H9 (cell line): ENCODE data around the gene IDUA. TPM values are rescaled to one million over a fixed set of nuclear protein-coding genes. Genes with fewer than 3 reads are reported as not detected.

Experiments
- DNase-seq: peaks from one replicate; pipeline ENCODE4 v3.0.0-alpha.2; 2017
- H2AFZ ChIP-seq: one replicate; pipeline ENCODE4 v1.6.1; 2013; ENCODE audit warnings: mild to moderate bottlenecking, low read length, control low read depth, moderate library complexity
- H2AK5ac ChIP-seq: 2 replicates; pipeline ENCODE4 v1.6.1; 2013; ENCODE audit warnings: low read length, control low read depth, mixed read lengths; ENCODE audit not compliant: insufficient read length
- H2BK120ac ChIP-seq: one replicate; pipeline ENCODE4 v1.6.1; 2013; ENCODE audit warnings: low read depth, mild to moderate bottlenecking, low read length, control low read depth, inconsistent platforms; ENCODE audit not compliant: poor library complexity, severe bottlenecking
- H2BK12ac ChIP-seq: 2 replicates; pipeline ENCODE4 v1.6.1; 2013; ENCODE audit warnings: low read length, control low read depth, mixed read lengths, low read depth; ENCODE audit not compliant: insufficient read length
- H2BK15ac ChIP-seq: 2 replicates; pipeline ENCODE4 v1.6.1; 2013; ENCODE audit warnings: low read depth, low read length, control low read depth
- H2BK20ac ChIP-seq: one replicate; pipeline ENCODE4 v1.6.1; 2013; ENCODE audit warnings: low read depth, mild to moderate bottlenecking, low read length, control low read depth, inconsistent platforms; ENCODE audit not compliant: poor library complexity, severe bottlenecking
- H2BK5ac ChIP-seq: 2 replicates; pipeline ENCODE4 v1.6.1; 2013; ENCODE audit warnings: low read length, control low read depth, mixed read lengths; ENCODE audit not compliant: insufficient read length
- H3K14ac ChIP-seq: 2 replicates; pipeline ENCODE4 v1.6.1; 2013; ENCODE audit warnings: low read length, control low read depth; ENCODE audit not compliant: insufficient read depth
- H3K18ac ChIP-seq: 2 replicates; pipeline ENCODE4 v1.6.1; 2013; ENCODE audit warnings: low read depth, mild to moderate bottlenecking, mixed read lengths, low read length, control low read depth; ENCODE audit not compliant: insufficient read length
- H3K23ac ChIP-seq: 2 replicates; pipeline ENCODE4 v1.6.1; 2013; ENCODE audit warnings: low read length, control low read depth, mixed read lengths, low read depth; ENCODE audit not compliant: insufficient read length
- H3K23me2 ChIP-seq: 2 replicates; pipeline ENCODE4 v1.6.1; 2013; ENCODE audit warnings: low read depth, mild to moderate bottlenecking, mixed read lengths, low read length, control low read depth; ENCODE audit not compliant: insufficient read length, poor library complexity, severe bottlenecking
- H3K27ac ChIP-seq: 2 replicates; pipeline ENCODE4 v1.5.1; 2013; ENCODE audit warnings: low read length, control low read depth, mixed read lengths, low read depth; ENCODE audit not compliant: insufficient read length
- H3K27me3 ChIP-seq: 2 replicates; pipeline ENCODE4 v1.6.1; 2013; ENCODE audit warnings: low read length, control low read depth, inconsistent platforms; ENCODE audit not compliant: insufficient read depth
- H3K4ac ChIP-seq: 2 replicates; pipeline ENCODE4 v1.6.1; 2013; ENCODE audit warnings: low read depth, mild to moderate bottlenecking, control low read depth, inconsistent platforms, low read length, moderate library complexity
- H3K4me1 ChIP-seq: 2 replicates; pipeline ENCODE4 v1.6.1; 2013; ENCODE audit warnings: low read length, control low read depth, inconsistent platforms; ENCODE audit not compliant: insufficient read depth
- H3K4me2 ChIP-seq: 2 replicates; pipeline ENCODE4 v1.6.1; 2013; ENCODE audit warnings: low read length, control low read depth, mixed read lengths; ENCODE audit not compliant: insufficient read length, insufficient read depth
- H3K56ac ChIP-seq: 2 replicates; pipeline ENCODE4 v1.6.1; 2013; ENCODE audit warnings: low read depth, mild to moderate bottlenecking, mixed read lengths, low read length, control low read depth; ENCODE audit not compliant: insufficient read length
- H3K79me1 ChIP-seq: 2 replicates; pipeline ENCODE4 v1.6.1; 2013; ENCODE audit warnings: low read depth, mild to moderate bottlenecking, moderate library complexity, low read length, control low read depth, inconsistent platforms; ENCODE audit not compliant: insufficient read depth, poor library complexity, severe bottlenecking
- H3K79me2 ChIP-seq: 2 replicates; pipeline ENCODE4 v1.6.1; 2013; ENCODE audit warnings: low read length, control low read depth, inconsistent platforms; ENCODE audit not compliant: insufficient read depth
- H3K9ac ChIP-seq: 2 replicates; pipeline ENCODE4 v1.6.1; 2013; ENCODE audit warnings: low read length, control low read depth, mixed read lengths; ENCODE audit not compliant: insufficient read length; ENCODE audit errors: extremely low read depth
- H3K9me3 ChIP-seq: one replicate; pipeline ENCODE4 v1.6.1; 2013; ENCODE audit warnings: low read depth, low read length, inconsistent platforms; ENCODE audit not compliant: control insufficient read depth
- H3T11ph ChIP-seq: one replicate; pipeline ENCODE4 v1.6.1; 2013; ENCODE audit warnings: mild to moderate bottlenecking, low read length, control low read depth, inconsistent platforms
- H4K20me1 ChIP-seq: one replicate; pipeline ENCODE4 v1.6.1; 2013; ENCODE audit not compliant: control insufficient read depth, insufficient read length, insufficient read depth
- H4K5ac ChIP-seq: 2 replicates; pipeline ENCODE4 v1.6.1; 2013; ENCODE audit warnings: low read depth, mild to moderate bottlenecking, mixed read lengths, low read length, control low read depth; ENCODE audit not compliant: insufficient read length
- H4K8ac ChIP-seq: replicated peaks from 2 replicates; pipeline ENCODE4 v1.6.1; 2013; ENCODE audit warnings: low read length, control low read depth, mixed read lengths, low read depth; ENCODE audit not compliant: insufficient read length
- H4K91ac ChIP-seq: 2 replicates; pipeline ENCODE4 v1.6.1; 2013; ENCODE audit warnings: low read depth, mild to moderate bottlenecking, moderate library complexity, mixed read lengths, low read length, control low read depth; ENCODE audit not compliant: insufficient read length
- H3K27ac Mint-ChIP-seq, 3 experiments: 2 replicates in 2 of 3; 3 replicates in 1 of 3; pipeline ENCODE4 v1.8.0; 2020 to 2021; ENCODE audit warnings: mixed read lengths in 3 of 3, mild to moderate bottlenecking in 1 of 3, moderate library complexity in 1 of 3
- H3K27me3 Mint-ChIP-seq: 2 replicates; pipeline ENCODE4 v1.8.0; 2021; ENCODE audit warnings: low read depth, mild to moderate bottlenecking, moderate library complexity, mixed read lengths
- H3K36me3 Mint-ChIP-seq, 3 experiments: 2 replicates in 2 of 3; 3 replicates in 1 of 3; pipeline ENCODE4 v1.8.0; 2020 to 2021; ENCODE audit warnings: low read depth in 3 of 3, mixed read lengths in 3 of 3; ENCODE audit not compliant: insufficient read depth in 1 of 3
- H3K4me1 Mint-ChIP-seq, 2 experiments: 2 replicates each; pipeline ENCODE4 v1.8.0; 2020; ENCODE audit warnings: mixed read lengths in 2 of 2
- H3K4me3 Mint-ChIP-seq, 2 experiments: 2 replicates in 1 of 2; 3 replicates in 1 of 2; pipeline ENCODE4 v1.8.0; 2020 to 2021; ENCODE audit warnings: mild to moderate bottlenecking in 2 of 2, mixed read lengths in 2 of 2, moderate library complexity in 1 of 2
- H3K9me3 Mint-ChIP-seq, 2 experiments: 2 replicates in 1 of 2; 3 replicates in 1 of 2; pipeline ENCODE4 v1.8.0; 2020; ENCODE audit warnings: mild to moderate bottlenecking in 2 of 2, mixed read lengths in 2 of 2, moderate library complexity in 1 of 2
- CTCF ChIP-seq: fragments of 200-600 bp; sonication (generic); conservative IDR thresholded peaks from 3 replicates; pipeline ENCODE4 v1.8.0; 2021; ENCODE audit warnings: antibody characterized with exemption, mild to moderate bottlenecking
- WGBS: extraction: QIAGEN DNeasy Blood & Tissue Kit; methylation state at CpG from one replicate; pipeline ENCODE4 v1.1.7; 2013; ENCODE audit warnings: missing lambda C conversion rate, low lambda C conversion rate, mixed read lengths; ENCODE audit not compliant: insufficient read length; ENCODE audit errors: extremely low coverage; 5-methylcytosine and 5-hydroxymethylcytosine counted together
- total RNA-seq: library from RNA; stranded (reverse); gene quantifications from 2 replicates; pipeline ENCODE4 v1.2.1, GENCODE V29; 2021

Gene IDUA
- total RNA-seq, 1 experiment from 2014 or later, result 14.5 TPM

- H2BK120ac ChIP-seq, result no peak overlapping the region
- no peak overlapping the region for H3T11ph ChIP-seq
- no CpG with 5 or more reads among the region's 13 CpGs for WGBS
- no peak overlapping the region for H4K5ac ChIP-seq
- no peak overlapping the region for H3K27ac ChIP-seq
- Mint-ChIP-seq H3K27me3 (peaks cover 85% of the 10 kb centered on the region), H3K4me3 (peak overlapping the region; percentile 33 to 44; a peak in 2 of 5 replicates), H3K36me3 (no peaks in the 10 kb centered on the region), H3K27ac (no peak overlapping the region), H3K4me1 (peaks cover 7 to 8% of the 10 kb centered on the region in 2 experiments), H3K9me3 (peaks cover 3 to 13% of the 10 kb centered on the region in 2 experiments; a peak in 4 of 5 replicates)
- H4K20me1 ChIP-seq, result no peaks in the 10 kb centered on the region
- peaks cover 37% of the 10 kb centered on the region; the same call in 1 of the 2 replicates for H3K27me3 ChIP-seq
- no peak overlapping the region for H2AFZ ChIP-seq
- H3K4me2 ChIP-seq, result no peak overlapping the region
- H2BK20ac ChIP-seq, result no peak overlapping the region
- H3K79me1 ChIP-seq, result no peaks in the 10 kb centered on the region
- H3K14ac ChIP-seq, result no peak overlapping the region
- H2AK5ac ChIP-seq, result no peak overlapping the region
- H3K9me3 ChIP-seq, result no peaks in the 10 kb centered on the region
- no peak overlapping the region for H2BK15ac ChIP-seq
- no peak overlapping the region for H2BK12ac ChIP-seq
- no peak for TF ChIP-seq CTCF
- H3K9ac ChIP-seq, result no peak overlapping the region
- no peak overlapping the region for H4K91ac ChIP-seq
- peaks cover 12% of the 10 kb centered on the region for H3K23me2 ChIP-seq
- no peak overlapping the region for H3K56ac ChIP-seq
- DNase-seq, result no peak
- no peak overlapping the region for H4K8ac ChIP-seq
- no peak overlapping the region for H3K23ac ChIP-seq
- H3K79me2 ChIP-seq, result no peaks in the 10 kb centered on the region
- H3K18ac ChIP-seq, result no peak overlapping the region
- H2BK5ac ChIP-seq, result no peak overlapping the region
- no peak overlapping the region for H3K4ac ChIP-seq
- no peaks in the 10 kb centered on the region for H3K4me1 ChIP-seq
These were observed 17.2 kb downstream of the IDUA start for GRCh38 chr4:1004071-1004418.
